ENCODE measurements around the gene DNAL1.
A peak's percentile ranks its signal among the peaks of the same experiment; 100 is the strongest.

DNAL1 gene

GRCh38 chr14:73661872-73662271 is 17.1 kb downstream of the DNAL1 start:
- DNase-seq (ENCODE audit: extremely low read depth, low read depth), result no peak
- no peak overlapping the region for H3K4me3 ChIP-seq (replicated peaks; ENCODE audit: low read depth, low read length)
- no peak for TF ChIP-seq CTCF (IDR thresholded peaks at IDR 0.05; ENCODE audit: low read depth, low read length, missing control alignments)

GRCh38 chr14:73662487-73662943 is 17.7 kb downstream of the DNAL1 start:
- H3K4me3 ChIP-seq (replicated peaks; ENCODE audit: low read depth, low read length), result no peak overlapping the region
- peak; percentile 59 for TF ChIP-seq CTCF (IDR thresholded peaks at IDR 0.05; ENCODE audit: low read depth, low read length, missing control alignments)
- DNase-seq (ENCODE audit: extremely low read depth, low read depth), result peak; percentile 95

GRCh38 chr14:73663548-73664212 is 18.9 kb downstream of the DNAL1 start:
- TF ChIP-seq CTCF (IDR thresholded peaks at IDR 0.05; ENCODE audit: low read depth, low read length, missing control alignments), result no peak
- H3K4me3 ChIP-seq (replicated peaks; ENCODE audit: low read depth, low read length), result no peak overlapping the region
- DNase-seq (ENCODE audit: extremely low read depth, low read depth), result no peak

- TF ChIP-seq CTCF (IDR thresholded peaks at IDR 0.05; ENCODE audit: low read depth, low read length, missing control alignments), result no peak
- no peak for DNase-seq (ENCODE audit: extremely low read depth, low read depth)
- H3K4me3 ChIP-seq (replicated peaks; ENCODE audit: low read depth, low read length), result no peak overlapping the region
Observed at GRCh38 chr14:73665130-73665529, 20.3 kb downstream of the DNAL1 start.

GRCh38 chr14:73666583-73666982 is 21.8 kb downstream of the DNAL1 start:
- H3K4me3 ChIP-seq (replicated peaks; ENCODE audit: low read depth, low read length), result no peak overlapping the region
- TF ChIP-seq CTCF (IDR thresholded peaks at IDR 0.05; ENCODE audit: low read depth, low read length, missing control alignments), result no peak
- no peak for DNase-seq (ENCODE audit: extremely low read depth, low read depth)

- TF ChIP-seq CTCF (IDR thresholded peaks at IDR 0.05; ENCODE audit: low read depth, low read length, missing control alignments), result no peak
- DNase-seq (ENCODE audit: extremely low read depth, low read depth), result no peak
- no peak overlapping the region for H3K4me3 ChIP-seq (replicated peaks; ENCODE audit: low read depth, low read length)
Observed at GRCh38 chr14:73667854-73668253, 23.1 kb downstream of the DNAL1 start.

- TF ChIP-seq CTCF (IDR thresholded peaks at IDR 0.05; ENCODE audit: low read depth, low read length, missing control alignments), result no peak
- no peak for DNase-seq (ENCODE audit: extremely low read depth, low read depth)
- no peak overlapping the region for H3K4me3 ChIP-seq (replicated peaks; ENCODE audit: low read depth, low read length)
Observed at GRCh38 chr14:73674986-73675385, 30.2 kb downstream of the DNAL1 start.
